ENCODE measurements around the gene PKNOX2.

The PKNOX2 gene

DNA sequence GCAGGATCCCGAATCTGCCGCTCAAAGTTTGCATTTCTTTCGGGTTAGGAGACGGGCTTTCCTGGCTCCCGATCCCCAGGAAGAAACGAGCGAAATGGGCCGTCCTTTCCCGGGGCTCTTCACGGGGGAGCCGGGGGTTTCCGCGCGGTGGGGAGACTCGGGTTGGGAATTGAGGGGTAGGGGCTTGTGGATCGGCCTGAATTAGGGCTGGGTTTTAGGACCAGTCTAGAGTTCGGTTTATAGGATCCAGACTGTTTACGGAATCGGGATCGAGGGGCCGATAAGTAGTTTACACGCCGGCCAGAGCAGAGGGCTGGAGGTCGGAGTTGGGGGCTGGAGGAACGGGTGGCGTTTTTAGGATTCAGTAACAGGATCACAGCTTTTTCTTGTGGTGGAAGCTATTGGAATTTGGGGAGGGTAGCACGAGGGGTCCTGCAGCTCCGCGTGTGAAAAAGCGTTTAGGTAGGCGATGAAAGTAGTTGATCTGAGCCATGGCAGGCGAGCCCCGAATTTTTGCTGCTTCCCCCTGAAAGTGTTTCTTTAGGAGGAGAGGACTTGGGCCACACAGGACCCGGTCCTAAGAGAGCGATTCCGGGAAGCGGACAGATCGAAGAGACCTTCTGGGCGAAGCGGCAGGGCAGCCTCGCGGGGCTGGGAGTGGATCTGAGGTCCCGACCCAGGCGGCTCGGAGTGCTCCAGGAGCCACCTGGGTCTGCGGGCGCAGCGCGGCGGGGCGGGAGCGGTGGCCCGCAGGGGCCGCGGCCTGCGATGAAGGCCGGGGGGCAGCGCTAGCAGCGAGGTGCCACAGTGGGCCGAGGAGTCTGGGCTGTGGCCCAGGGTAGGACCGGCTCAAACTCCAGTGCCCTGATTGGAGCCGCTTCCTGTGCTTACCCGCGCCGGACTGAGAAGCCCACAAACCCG, 1.6 kb downstream of the PKNOX2 start:
- DNase-seq (ENCODE audit: low read depth): no peak
- TF ChIP-seq CTCF (IDR thresholded peaks at IDR 0.05; ENCODE audit: control insufficient read depth, insufficient read depth, low read depth, low read length, missing control alignments): no peak
- H3K4me3 ChIP-seq (ENCODE audit: control insufficient read depth, low read depth, low read length): peak overlapping the region; percentile 35

GRCh38 chr11:125166764-125167291, 2.3 kb downstream of the PKNOX2 start:
- no peak for DNase-seq (ENCODE audit: low read depth)
- no peak overlapping the region for H3K4me3 ChIP-seq (ENCODE audit: control insufficient read depth, low read depth, low read length)
- TF ChIP-seq CTCF (IDR thresholded peaks at IDR 0.05; ENCODE audit: control insufficient read depth, insufficient read depth, low read depth, low read length, missing control alignments): no peak

GRCh38 chr11:125167292-125167953, 2.9 kb downstream of the PKNOX2 start:
- no peak for DNase-seq (ENCODE audit: low read depth)
- no peak for TF ChIP-seq CTCF (IDR thresholded peaks at IDR 0.05; ENCODE audit: control insufficient read depth, insufficient read depth, low read depth, low read length, missing control alignments)
- H3K4me3 ChIP-seq (ENCODE audit: control insufficient read depth, low read depth, low read length): no peak overlapping the region

GRCh38 chr11:125167954-125168835, 3.6 kb downstream of the PKNOX2 start:
- DNase-seq (ENCODE audit: low read depth): peak; percentile 89
- TF ChIP-seq CTCF (IDR thresholded peaks at IDR 0.05; ENCODE audit: control insufficient read depth, insufficient read depth, low read depth, low read length, missing control alignments): no peak
- no peak overlapping the region for H3K4me3 ChIP-seq (ENCODE audit: control insufficient read depth, low read depth, low read length)

- no peak for TF ChIP-seq CTCF (IDR thresholded peaks at IDR 0.05; ENCODE audit: control insufficient read depth, insufficient read depth, low read depth, low read length, missing control alignments)
- no peak for DNase-seq (ENCODE audit: low read depth)
- H3K4me3 ChIP-seq (ENCODE audit: control insufficient read depth, low read depth, low read length): no peak overlapping the region
Observed at GRCh38 chr11:125168918-125169456, 4.4 kb downstream of the PKNOX2 start.
